ENCODE results near the gene EHD1. TPM values are rescaled to one million over a fixed set of nuclear protein-coding genes. Genes with fewer than 3 reads are reported as not detected.

EHD1 gene
- total RNA-seq, 1 donor from 2014 or later, result 181 TPM

- no peak for DNase-seq (ENCODE audit: low read depth)
These were observed 47.0 kb downstream of the EHD1 start for GRCh38 chr11:64831411-64831891.

- DNase-seq (ENCODE audit: low read depth), result no peak
These were observed 48.7 kb downstream of the EHD1 start for GRCh38 chr11:64829536-64830251.

- no peak for DNase-seq (ENCODE audit: low read depth)
These were observed 51.0 kb downstream of the EHD1 start for GRCh38 chr11:64827451-64827839.

- no peak for DNase-seq (ENCODE audit: low read depth)
These were observed 51.6 kb downstream of the EHD1 start for GRCh38 chr11:64826578-64827450.

GRCh38 chr11:64826062-64826461 is 52.4 kb downstream of the EHD1 start:
- DNase-seq (ENCODE audit: low read depth), result no peak

GRCh38 chr11:64823568-64824119 is 54.8 kb downstream of the EHD1 start:
- DNase-seq (ENCODE audit: low read depth), result no peak

- no peak for DNase-seq (ENCODE audit: low read depth)
These were observed 60.9 kb downstream of the EHD1 start for GRCh38 chr11:64817476-64817875.

GRCh38 chr11:64815433-64815832 is 63.0 kb downstream of the EHD1 start:
- peak; percentile 51 for DNase-seq (ENCODE audit: low read depth)

GRCh38 chr11:64814712-64815187 is 63.7 kb downstream of the EHD1 start:
- DNase-seq (ENCODE audit: low read depth), result peak; percentile 8

- DNase-seq (ENCODE audit: low read depth), result no peak
These were observed 64.6 kb downstream of the EHD1 start for GRCh38 chr11:64813826-64814225.

- no peak for DNase-seq (ENCODE audit: low read depth)
These were observed 67.5 kb downstream of the EHD1 start for GRCh38 chr11:64810891-64811272.

GRCh38 chr11:64810271-64810890 is 68.0 kb downstream of the EHD1 start, which contains the start of gene MEN1:
TSS of gene MEN1 (minus strand) at chr11:64810551. CDS start at chr11:64810109, 442 bp downstream.
- DNase-seq (ENCODE audit: low read depth), result peak; percentile 90

GRCh38 chr11:64809781-64810241 is 68.6 kb downstream of the EHD1 start:
- no peak for DNase-seq (ENCODE audit: low read depth)

GRCh38 chr11:64805481-64805880 is 72.9 kb downstream of the EHD1 start:
- DNase-seq (ENCODE audit: low read depth), result no peak

GRCh38 chr11:64804346-64805210 is 73.8 kb downstream of the EHD1 start:
- DNase-seq (ENCODE audit: low read depth), result no peak

GRCh38 chr11:64803846-64804345 is 74.5 kb downstream of the EHD1 start:
- DNase-seq (ENCODE audit: low read depth), result no peak

- DNase-seq (ENCODE audit: low read depth), result peak; percentile 53
These were observed 75.1 kb downstream of the EHD1 start, which contains the start of gene MAP4K2 for GRCh38 chr11:64803158-64803845. TSS of gene MAP4K2 (minus strand) at chr11:64803214. CDS start at chr11:64803149, 65 bp downstream.

GRCh38 chr11:64802370-64803157 is 75.9 kb downstream of the EHD1 start:
- no peak for DNase-seq (ENCODE audit: low read depth)
